ENCODE data around the gene SCG3. TPM values are rescaled to one million over a fixed set of nuclear protein-coding genes. Genes with fewer than 3 reads are reported as not detected.

The SCG3 gene
- total RNA-seq, 1 experiment from 2014 or later: not detected

DNA sequence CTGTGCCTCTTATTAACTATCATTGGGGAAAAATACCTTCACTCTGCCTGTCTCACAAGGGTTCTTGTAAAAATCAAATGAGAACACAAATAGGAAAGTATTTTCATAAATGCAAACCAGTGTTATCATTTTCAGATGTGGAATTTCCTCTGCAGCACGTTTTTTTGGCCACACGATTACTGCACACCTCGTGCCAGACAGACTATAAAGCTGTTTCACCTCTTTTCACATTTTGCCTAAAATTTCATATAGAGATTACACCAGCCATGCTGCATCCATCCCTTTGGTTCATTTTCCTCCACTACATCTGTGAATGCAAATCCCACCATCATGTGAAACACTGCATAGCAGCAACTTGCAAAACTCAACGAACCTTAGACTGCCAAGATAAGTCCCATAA is 68.9 kb downstream of the SCG3 start:
- no TSS peak for BruUV-seq (replicated peaks)
- no peaks in the 10 kb centered on the region for H4K20me1 ChIP-seq (ENCODE audit: insufficient read depth)
- no peak overlapping the region for H3K4me2 ChIP-seq
- no peak for DNase-seq
- intact Hi-C loops (cut with micrococcal nuclease; ENCODE audit: unreplicated experiment): no loop called here
- H2AFZ ChIP-seq: no peak overlapping the region
- no peaks in the 10 kb centered on the region for H3K4me1 ChIP-seq (replicated peaks; ENCODE audit: insufficient read depth)
- ChIA-PET CTCF (no interaction called here), POLR2A (ENCODE audit: unreplicated experiment) (no interaction called here)
- no peaks in the 10 kb centered on the region for H3K9me2 ChIP-seq (ENCODE audit: insufficient read depth)
- no peaks in the 10 kb centered on the region for H3F3A ChIP-seq (ENCODE audit: insufficient read depth, low read depth)
- no peaks in the 10 kb centered on the region for H3K9me3 ChIP-seq (ENCODE audit: insufficient read depth, low read depth)
- no peak overlapping the region for H3K4me3 ChIP-seq
- H3K36me3 ChIP-seq (ENCODE audit: low read depth): no peaks in the 10 kb centered on the region
- TF ChIP-seq, protein P1, sequence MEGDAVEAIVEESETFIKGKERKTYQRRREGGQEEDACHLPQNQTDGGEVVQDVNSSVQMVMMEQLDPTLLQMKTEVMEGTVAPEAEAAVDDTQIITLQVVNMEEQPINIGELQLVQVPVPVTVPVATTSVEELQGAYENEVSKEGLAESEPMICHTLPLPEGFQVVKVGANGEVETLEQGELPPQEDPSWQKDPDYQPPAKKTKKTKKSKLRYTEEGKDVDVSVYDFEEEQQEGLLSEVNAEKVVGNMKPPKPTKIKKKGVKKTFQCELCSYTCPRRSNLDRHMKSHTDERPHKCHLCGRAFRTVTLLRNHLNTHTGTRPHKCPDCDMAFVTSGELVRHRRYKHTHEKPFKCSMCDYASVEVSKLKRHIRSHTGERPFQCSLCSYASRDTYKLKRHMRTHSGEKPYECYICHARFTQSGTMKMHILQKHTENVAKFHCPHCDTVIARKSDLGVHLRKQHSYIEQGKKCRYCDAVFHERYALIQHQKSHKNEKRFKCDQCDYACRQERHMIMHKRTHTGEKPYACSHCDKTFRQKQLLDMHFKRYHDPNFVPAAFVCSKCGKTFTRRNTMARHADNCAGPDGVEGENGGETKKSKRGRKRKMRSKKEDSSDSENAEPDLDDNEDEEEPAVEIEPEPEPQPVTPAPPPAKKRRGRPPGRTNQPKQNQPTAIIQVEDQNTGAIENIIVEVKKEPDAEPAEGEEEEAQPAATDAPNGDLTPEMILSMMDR (conservative IDR thresholded peaks at IDR 0.05): no peak
- no peak for TF ChIP-seq EZH2 (IDR thresholded peaks at IDR 0.05; ENCODE audit: low read depth)
- no peak overlapping the region for H3K27ac ChIP-seq
- H3K79me2 ChIP-seq (ENCODE audit: low read depth): no peaks in the 10 kb centered on the region
- peaks cover 8% of the 10 kb centered on the region; the same call in 1 of the 2 replicates for H3K27me3 ChIP-seq (ENCODE audit: insufficient read depth, low read depth)

DNA sequence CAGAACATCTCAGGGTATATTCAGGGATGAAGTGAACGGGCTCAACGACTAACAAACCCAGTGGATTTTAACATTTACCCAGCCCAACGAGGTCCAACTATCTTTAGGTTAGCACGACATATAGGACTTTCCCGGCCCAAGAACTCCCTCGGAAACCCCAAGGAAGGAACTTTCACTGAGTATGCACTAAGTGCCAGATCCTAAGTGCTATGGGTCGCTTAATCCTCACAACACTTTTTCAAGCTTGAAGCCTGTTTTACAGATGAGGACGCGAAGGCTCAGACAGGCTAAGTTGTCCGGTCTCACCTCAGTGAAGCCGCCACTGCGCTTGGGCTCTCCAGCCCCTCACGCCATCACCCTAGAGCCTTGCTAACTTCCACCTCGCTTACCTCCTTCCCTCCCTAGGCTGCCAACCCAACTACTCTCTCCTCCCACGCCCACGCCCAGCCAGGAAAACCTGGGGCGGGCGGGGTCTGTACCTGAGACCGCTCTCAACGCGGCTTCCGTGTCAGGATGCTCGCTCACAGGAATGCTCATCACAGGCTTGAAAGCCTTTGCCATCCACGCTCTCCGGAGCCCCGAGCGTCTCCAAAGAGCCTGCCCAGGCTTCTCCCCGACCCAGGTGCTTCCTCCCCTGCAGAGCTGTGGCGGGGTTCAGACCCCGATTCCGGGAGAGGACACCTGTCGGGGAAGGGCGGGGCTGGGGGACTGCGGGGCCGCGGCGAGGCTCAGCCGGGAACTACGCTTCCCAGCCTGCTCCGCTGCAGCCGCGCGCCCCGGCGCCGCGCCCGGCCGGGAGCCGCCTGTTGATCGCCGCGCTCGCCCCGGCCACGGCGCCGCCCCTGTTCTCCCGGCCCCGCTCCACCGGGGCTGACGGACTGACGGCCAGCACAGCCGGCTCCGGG is 69.7 kb downstream of the SCG3 start, which contains the start of gene TMOD2:
TSS of gene TMOD2 (plus strand) at position 806 of the 905 bp plus-strand sequence. CDS start 14,845 bp downstream, outside the sequence.
- no peak for TF ChIP-seq EZH2 (IDR thresholded peaks at IDR 0.05; ENCODE audit: low read depth)
- TF ChIP-seq, protein P1 (conservative IDR thresholded peaks at IDR 0.05): no peak
- Histone ChIP-seq H3K4me2 (peak within 1 kb of the TSS; percentile 75), H3K79me2 (ENCODE audit: low read depth) (no peaks in the 10 kb centered on the region), H4K20me1 (ENCODE audit: insufficient read depth) (no peaks in the 10 kb centered on the region), H3K9me3 (ENCODE audit: insufficient read depth, low read depth) (no peaks in the 10 kb centered on the region), H3K4me3 (peak within 1 kb of the TSS; percentile 62; the same call in 1 of the 2 replicates), H3K9me2 (ENCODE audit: insufficient read depth) (no peaks in the 10 kb centered on the region), H3K27ac (no peak within 1 kb of the TSS), H3K4me1 (replicated peaks; ENCODE audit: insufficient read depth) (no peaks in the 10 kb centered on the region), H3K27me3 (ENCODE audit: insufficient read depth, low read depth) (peaks cover 8% of the 10 kb centered on the region; the same call in 1 of the 2 replicates), H3F3A (ENCODE audit: insufficient read depth, low read depth) (no peaks in the 10 kb centered on the region), H2AFZ (peak within 1 kb of the TSS; percentile 84), H3K36me3 (ENCODE audit: low read depth) (no peaks in the 10 kb centered on the region)
- peak in 1 of 2 experiments; percentile 64 for DNase-seq
- BruUV-seq (replicated peaks): no TSS peak
- intact Hi-C loops (cut with micrococcal nuclease; ENCODE audit: unreplicated experiment): no loop called here
- ChIA-PET POLR2A (ENCODE audit: unreplicated experiment) (no interaction called here), CTCF (no interaction called here)

DNA sequence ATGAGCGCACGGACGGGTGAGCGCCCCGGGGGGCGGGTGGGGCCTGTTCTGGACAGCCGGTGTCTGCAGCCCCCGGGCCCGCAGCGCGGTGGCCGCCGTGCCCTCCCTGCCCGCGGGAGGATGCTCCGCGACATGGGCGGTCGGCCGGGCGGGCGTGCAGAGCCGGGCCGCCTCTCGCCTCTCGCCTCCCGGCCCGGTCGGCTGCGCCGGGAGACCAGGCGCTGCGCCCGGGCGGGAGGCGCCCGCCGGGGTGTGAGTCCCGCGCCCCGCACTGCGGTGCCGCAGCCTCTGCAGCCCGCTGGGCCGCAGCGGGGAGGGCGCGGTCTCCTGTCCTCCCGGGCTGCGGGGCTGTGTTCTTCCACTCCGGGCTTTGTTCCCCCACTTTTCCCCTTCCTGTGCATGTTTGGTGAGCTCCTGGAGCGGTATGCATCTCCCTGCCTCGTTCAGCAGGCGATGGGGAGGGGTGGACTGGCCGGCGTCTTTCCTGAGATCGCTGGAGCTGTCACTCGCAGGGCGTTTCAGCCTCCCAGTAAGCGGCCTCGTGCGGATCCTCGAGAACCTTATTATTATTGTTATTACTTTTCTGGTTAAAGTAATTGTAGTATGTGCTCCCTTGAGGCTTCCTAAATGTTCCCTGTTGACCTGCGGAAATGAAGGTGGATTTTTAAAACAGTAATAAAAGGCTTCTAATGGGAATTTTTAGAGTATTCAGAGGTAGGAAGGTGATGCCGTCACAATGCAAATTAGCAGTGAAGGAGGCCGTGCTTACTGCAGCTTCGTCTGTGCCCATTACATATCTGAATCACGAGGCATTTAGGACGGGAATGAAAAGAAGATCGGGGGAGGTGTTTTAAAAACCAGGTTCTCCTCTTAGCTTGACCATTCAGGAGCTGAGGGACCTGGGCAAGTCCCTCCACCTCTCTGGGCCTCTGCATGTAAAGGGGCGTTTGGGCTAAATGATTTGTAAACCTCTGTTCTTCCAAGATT is 70.7 kb downstream of the SCG3 start:
- Histone ChIP-seq H3K4me2 (peak overlapping the region; percentile 75), H3F3A (ENCODE audit: insufficient read depth, low read depth) (no peaks in the 10 kb centered on the region), H3K4me1 (replicated peaks; ENCODE audit: insufficient read depth) (no peaks in the 10 kb centered on the region), H3K36me3 (ENCODE audit: low read depth) (no peaks in the 10 kb centered on the region), H3K27me3 (ENCODE audit: insufficient read depth, low read depth) (peaks cover 8% of the 10 kb centered on the region; the same call in 1 of the 2 replicates), H4K20me1 (ENCODE audit: insufficient read depth) (no peaks in the 10 kb centered on the region), H3K9me2 (ENCODE audit: insufficient read depth) (no peaks in the 10 kb centered on the region), H3K27ac (no peak overlapping the region), H2AFZ (peak overlapping the region; percentile 84), H3K4me3 (peak overlapping the region; percentile 62; the same call in 1 of the 2 replicates), H3K79me2 (ENCODE audit: low read depth) (no peaks in the 10 kb centered on the region), H3K9me3 (ENCODE audit: insufficient read depth, low read depth) (no peaks in the 10 kb centered on the region)
- no TSS peak for BruUV-seq (replicated peaks)
- peak in 1 of 2 experiments; percentile 40 for DNase-seq
- intact Hi-C loops (cut with micrococcal nuclease; ENCODE audit: unreplicated experiment): no loop called here
- TF ChIP-seq, protein P1 (conservative IDR thresholded peaks at IDR 0.05): no peak
- no peak for TF ChIP-seq EZH2 (IDR thresholded peaks at IDR 0.05; ENCODE audit: low read depth)
- ChIA-PET CTCF (no interaction called here), POLR2A (ENCODE audit: unreplicated experiment) (interaction anchor here (0.5 kb wide), 1 partner anchor 1327 kb away, joined by 5 read pairs; no protein-coding TSS in a partner anchor)

Measured in PC-9 (cell line).